Uterus (tissue), 2 donors: ENCODE data around the gene SH3BGRL2.

Experiments
- CTCF ChIP-seq, 4 experiments: fragments of 200-600 bp in 2 of 4; fragments of 450-650 bp in 2 of 4; sonication (generic) in 2 of 4; IDR thresholded peaks; one replicate each; pipeline ENCODE4 v1.5.1; 2016 to 2019; ENCODE audit warnings: antibody characterized with exemption in 4 of 4, mild to moderate bottlenecking in 2 of 4, moderate library complexity in 1 of 4
- POLR2A ChIP-seq, 2 donors: fragments of 450-650 bp; IDR thresholded peaks; one replicate each; pipeline ENCODE4 v1.6.1; 2016; ENCODE audit warnings: antibody characterized with exemption in 2 of 2, mild to moderate bottlenecking in 1 of 2, moderate library complexity in 1 of 2

DNA sequence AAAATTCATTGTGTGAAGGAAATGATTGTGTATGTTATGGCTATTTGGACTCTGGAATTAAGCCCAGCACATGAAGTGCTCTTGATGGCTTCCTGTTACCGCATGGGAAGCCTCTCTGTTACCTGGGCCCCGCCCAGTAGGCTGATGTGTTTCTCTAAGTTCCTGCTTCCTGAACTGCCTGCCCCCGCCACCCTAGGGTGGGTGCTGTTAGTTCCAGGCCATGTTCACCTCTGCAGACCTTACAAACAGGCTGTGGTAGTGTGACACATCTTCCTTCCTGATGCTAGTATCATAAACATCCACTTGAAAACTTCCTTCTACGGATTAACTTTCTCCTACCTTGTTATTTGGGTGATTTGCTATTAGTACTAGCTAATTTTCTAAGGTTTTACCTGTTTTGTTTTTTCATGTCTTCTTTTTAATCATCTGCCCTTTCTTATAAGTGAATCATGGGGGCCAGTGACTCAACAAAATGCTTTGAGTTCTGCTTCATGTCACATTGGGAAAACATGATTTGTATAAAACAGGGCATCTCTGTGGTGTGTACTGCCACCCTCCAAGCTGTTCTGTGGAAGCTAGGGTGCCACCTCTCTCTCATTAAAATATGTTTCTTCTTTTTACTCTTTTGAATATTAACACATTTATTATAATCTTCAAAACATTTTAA, 40.6 kb downstream of the SH3BGRL2 start:
- TF ChIP-seq POLR2A (IDR thresholded peaks at IDR 0.05) = no peak
- no peak for TF ChIP-seq CTCF (IDR thresholded peaks at IDR 0.05)
